ENCODE data around the gene STYK1. TPM values are rescaled to one million over a fixed set of nuclear protein-coding genes. Genes with fewer than 3 reads are reported as not detected.

Gene STYK1
- polyA plus RNA-seq, 1 donor = not detected

Other genes starting within 250 kb of the STYK1 start
- not detected for gene KLRC2, start 238.0 kb downstream of the STYK1 start, polyA plus RNA-seq (ENCODE audit: insufficient read length)
- 0.30 TPM for gene KLRC1, start 220.7 kb downstream of the STYK1 start, polyA plus RNA-seq (ENCODE audit: insufficient read length)
- gene EIF2S3B, start 168.2 kb downstream of the STYK1 start, polyA plus RNA-seq (ENCODE audit: insufficient read length) = 0.71 TPM
- 16.5 TPM for gene MAGOHB, start 60.4 kb downstream of the STYK1 start, polyA plus RNA-seq (ENCODE audit: insufficient read length)
- 1,103 TPM for gene YBX3, start 49.3 kb upstream of the STYK1 start, polyA plus RNA-seq (ENCODE audit: insufficient read length)
- gene TAS2R7, start 128.6 kb upstream of the STYK1 start, polyA plus RNA-seq (ENCODE audit: insufficient read length) = not detected
- gene TAS2R8, start 133.2 kb upstream of the STYK1 start, polyA plus RNA-seq (ENCODE audit: insufficient read length) = not detected
- gene TAS2R9, start 136.1 kb upstream of the STYK1 start, polyA plus RNA-seq (ENCODE audit: insufficient read length) = not detected
- 0.50 TPM for gene TAS2R10, start 152.3 kb upstream of the STYK1 start, polyA plus RNA-seq (ENCODE audit: insufficient read length)
- gene PRR4, start 175.4 kb upstream of the STYK1 start, polyA plus RNA-seq (ENCODE audit: insufficient read length) = 4.1 TPM
- gene PRH1, start 210.2 kb upstream of the STYK1 start, polyA plus RNA-seq (ENCODE audit: insufficient read length) = 8.8 TPM
- gene TAS2R13, start 235.5 kb upstream of the STYK1 start, polyA plus RNA-seq (ENCODE audit: insufficient read length) = not detected

All from hindlimb muscle (tissue), 1 donor.